Subcutaneous adipose tissue (tissue), 4 donors: ENCODE results near the gene STAMBP. TPM values are rescaled to one million over a fixed set of nuclear protein-coding genes. Genes with fewer than 3 reads are reported as not detected.
"Not testable (repeated sequence)": the region's sequence is repeated elsewhere in the genome, so short reads cannot be mapped to it uniquely, and the experiment has no call there.

Experiments
- total RNA-seq, 4 donors: library from RNA; depleted of rRNA; stranded (reverse); fragments of >200 nt; gene quantifications; one replicate each; pipeline ENCODE4 v1.1.0, GENCODE V29; 2016
- TF ChIP-seq, protein P1 (sequence below): fragments of 450-650 bp; IDR thresholded peaks from one replicate; pipeline ENCODE4 v1.5.1; 2016; ENCODE audit warnings: low read depth, mild to moderate bottlenecking, control low read depth, antibody characterized with exemption, moderate library complexity

Gene STAMBP
- 10 to 100 TPM; 26.2 to 36.2 (median 32.3) TPM for total RNA-seq

DNA sequence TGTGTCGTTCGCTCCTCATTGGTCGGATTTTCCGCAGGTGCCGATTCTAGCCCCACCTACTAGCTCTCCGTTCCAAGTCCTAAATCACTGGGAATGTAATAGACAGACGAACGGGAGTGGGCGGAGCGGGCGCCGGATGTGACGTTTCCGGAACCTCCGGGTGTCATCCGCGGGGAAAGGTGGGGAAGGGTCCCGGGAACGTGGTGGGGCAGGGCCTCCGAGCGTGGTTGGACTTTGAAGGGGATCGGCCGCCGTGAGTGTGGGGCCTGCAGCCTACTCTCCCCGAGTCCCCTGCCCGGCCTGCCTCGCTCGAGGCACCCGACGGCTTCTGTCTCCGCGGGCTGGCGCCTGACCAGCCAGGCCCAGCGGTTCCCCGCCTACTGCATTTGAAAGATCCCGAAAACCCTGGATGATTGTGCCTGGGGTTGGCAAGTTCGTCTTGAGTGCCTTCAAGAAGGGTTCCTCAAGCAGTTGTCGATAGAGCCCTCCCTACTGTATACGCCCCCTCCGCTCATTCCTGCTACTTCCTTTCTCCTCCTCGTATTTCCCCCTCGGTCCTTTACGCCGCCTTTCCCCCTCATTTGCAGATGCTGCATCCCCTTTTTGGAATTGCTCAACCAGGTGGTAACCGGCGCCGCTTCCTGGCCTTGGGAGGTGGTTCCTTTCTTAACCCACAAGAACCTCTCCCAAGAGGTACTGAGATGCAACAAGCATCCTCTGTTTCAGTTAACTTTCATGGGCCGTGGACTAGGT lies at the start of gene STAMBP:
TSS of gene STAMBP (plus strand) at position 144 of the 753 bp plus-strand sequence. CDS start 1,896 bp downstream, outside the sequence.
- TF ChIP-seq, protein P1, sequence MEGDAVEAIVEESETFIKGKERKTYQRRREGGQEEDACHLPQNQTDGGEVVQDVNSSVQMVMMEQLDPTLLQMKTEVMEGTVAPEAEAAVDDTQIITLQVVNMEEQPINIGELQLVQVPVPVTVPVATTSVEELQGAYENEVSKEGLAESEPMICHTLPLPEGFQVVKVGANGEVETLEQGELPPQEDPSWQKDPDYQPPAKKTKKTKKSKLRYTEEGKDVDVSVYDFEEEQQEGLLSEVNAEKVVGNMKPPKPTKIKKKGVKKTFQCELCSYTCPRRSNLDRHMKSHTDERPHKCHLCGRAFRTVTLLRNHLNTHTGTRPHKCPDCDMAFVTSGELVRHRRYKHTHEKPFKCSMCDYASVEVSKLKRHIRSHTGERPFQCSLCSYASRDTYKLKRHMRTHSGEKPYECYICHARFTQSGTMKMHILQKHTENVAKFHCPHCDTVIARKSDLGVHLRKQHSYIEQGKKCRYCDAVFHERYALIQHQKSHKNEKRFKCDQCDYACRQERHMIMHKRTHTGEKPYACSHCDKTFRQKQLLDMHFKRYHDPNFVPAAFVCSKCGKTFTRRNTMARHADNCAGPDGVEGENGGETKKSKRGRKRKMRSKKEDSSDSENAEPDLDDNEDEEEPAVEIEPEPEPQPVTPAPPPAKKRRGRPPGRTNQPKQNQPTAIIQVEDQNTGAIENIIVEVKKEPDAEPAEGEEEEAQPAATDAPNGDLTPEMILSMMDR = no peak

DNA sequence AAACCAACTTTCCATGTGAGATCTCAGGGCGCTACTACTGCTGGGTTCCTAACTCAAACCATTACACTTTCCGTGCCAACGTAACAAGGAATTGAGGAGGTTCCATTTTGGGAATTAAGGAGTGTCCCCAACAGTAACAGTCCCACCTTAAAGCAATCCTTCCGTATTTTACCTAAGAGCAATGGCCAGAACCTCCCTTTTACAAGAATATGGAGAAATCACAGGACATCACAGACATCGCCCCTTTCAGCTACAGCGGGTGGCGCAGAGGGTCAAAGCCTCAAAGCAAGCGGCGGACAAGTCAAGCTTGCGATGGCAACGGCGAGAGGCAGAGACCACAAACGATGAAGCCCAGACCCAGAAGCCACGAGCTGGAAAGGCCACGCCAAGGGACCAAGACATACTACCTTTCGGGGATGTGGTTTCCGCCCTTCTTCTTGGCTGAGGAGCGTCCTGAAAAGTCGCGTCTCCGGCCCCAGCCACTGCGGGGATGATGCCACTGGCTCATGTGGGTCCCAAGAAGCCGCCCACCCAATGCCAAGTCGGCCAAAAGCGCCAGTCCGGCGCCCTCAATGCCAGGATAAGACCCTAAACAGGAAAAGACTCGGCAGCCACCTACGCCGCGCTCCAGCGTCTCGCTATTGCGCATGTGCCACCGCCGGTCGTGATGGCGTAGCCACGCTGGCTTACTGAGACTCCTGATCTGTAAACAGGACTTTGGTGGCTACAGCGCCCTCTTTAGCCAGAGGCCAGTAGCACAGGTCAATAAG lies 49.1 kb upstream of the STAMBP start, which contains the start of gene DUSP11:
TSS of gene DUSP11 (minus strand) at position 637 of the 770 bp plus-strand sequence. CDS start at position 508, 129 bp downstream.
- TF ChIP-seq, protein P1 = no peak

DNA sequence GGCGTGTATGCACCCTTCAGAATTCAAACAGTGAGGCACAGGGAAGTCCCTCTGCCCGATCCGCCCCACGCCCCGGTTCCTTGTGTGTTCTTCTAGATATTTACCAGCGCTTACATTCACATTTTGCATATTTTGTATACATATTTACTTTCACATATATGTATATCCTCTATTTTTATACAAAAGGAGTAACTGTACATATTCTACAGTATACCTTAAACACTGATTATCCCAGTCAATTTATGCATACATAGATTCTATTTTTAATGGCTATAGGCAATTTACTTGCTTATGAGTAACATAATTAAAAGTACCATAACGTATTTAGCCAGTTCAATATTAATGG lies 48.6 kb upstream of the STAMBP start:
- TF ChIP-seq, protein P1 = no peak

GRCh38 chr2:73783883-73784282 lies 44.9 kb upstream of the STAMBP start, which contains the start of gene C2orf78:
Gene C2orf78 (plus strand): TSS chr2:73784183. CDS start chr2:73784310, 127 bp downstream.
- TF ChIP-seq, protein P1 = not testable (repeated sequence)

- TF ChIP-seq, protein P1 = no peak
These were observed 16.9 kb upstream of the STAMBP start for GRCh38 chr2:73811878-73812277.

GRCh38 chr2:73812635-73813034 lies 16.1 kb upstream of the STAMBP start:
- TF ChIP-seq, protein P1 = no peak

DNA sequence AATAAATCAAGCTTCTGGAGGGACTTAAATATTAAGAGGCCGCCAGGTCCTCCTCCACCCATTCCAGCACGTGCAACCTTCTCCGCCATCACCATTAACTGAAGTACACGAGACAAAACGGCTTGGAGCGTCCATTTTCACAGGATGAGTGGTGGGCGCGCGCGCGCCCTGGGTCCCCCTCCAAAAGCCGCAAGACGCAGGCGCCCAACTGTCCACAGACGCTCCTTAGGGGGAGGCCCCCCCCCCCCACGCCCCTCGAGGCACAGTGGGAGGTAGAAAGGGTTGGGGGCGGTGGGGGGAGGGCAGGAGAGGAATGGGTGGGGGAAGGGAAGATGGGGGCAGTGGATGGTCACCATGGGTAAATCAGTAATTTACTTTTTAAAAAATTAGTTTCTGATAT lies 10.5 kb upstream of the STAMBP start:
- TF ChIP-seq, protein P1 = no peak
